Heart right ventricle (tissue), 16 donors: ENCODE results near the gene FYTTD1. TPM values are rescaled to one million over a fixed set of nuclear protein-coding genes. Genes with fewer than 3 reads are reported as not detected.

Source experiments
- ATAC-seq, 8 donors: fragments of 200-7000 bp; cut with Tn5 transposase; one replicate each; pipeline ENCODE4 v1.9.1; 2020; ENCODE audit warnings: mild to moderate bottlenecking in 8 of 8, moderate library complexity in 8 of 8, moderate number of reproducible peaks in 1 of 8
- DNase-seq, 2 donors: peaks; one replicate each; pipeline ENCODE4 v3.0.0-alpha.2; 2020
- H3K27ac ChIP-seq, 10 donors: fragments of 200-600 bp; sonication (generic) in 2 of 10; one replicate each; pipeline versions ENCODE4 v1.5.0 to v1.8.0; 2020 to 2022; ENCODE audit warnings: mild to moderate bottlenecking in 3 of 10
- H3K27me3 ChIP-seq, 7 donors: fragments of 200-600 bp; one replicate each; pipeline ENCODE4 v1.8.0; 2021 to 2022; ENCODE audit warnings: mild to moderate bottlenecking in 2 of 7
- H3K36me3 ChIP-seq, 9 donors: fragments of 200-600 bp; sonication (generic) in 1 of 9; one replicate each; pipeline versions ENCODE4 v1.5.0 to v1.8.0; 2020 to 2022; ENCODE audit warnings: mild to moderate bottlenecking in 2 of 9
- H3K4me1 ChIP-seq, 9 donors: fragments of 200-600 bp; sonication (generic) in 1 of 9; one replicate each; pipeline versions ENCODE4 v1.5.0 to v1.8.0; 2020 to 2022; ENCODE audit warnings: mild to moderate bottlenecking in 4 of 9
- H3K4me3 ChIP-seq, 10 donors: fragments of 200-600 bp; sonication (generic) in 2 of 10; one replicate each; pipeline versions ENCODE4 v1.5.0 to v1.8.0; 2020 to 2022; ENCODE audit warnings: mild to moderate bottlenecking in 7 of 10, moderate library complexity in 2 of 10
- H3K9me3 ChIP-seq, 11 donors: fragments of 200-600 bp in 10 of 11; sonication (generic) in 2 of 11; one replicate each; pipeline versions ENCODE4 v1.5.0 to v1.8.0; 2013 to 2022; ENCODE audit warnings: mild to moderate bottlenecking in 2 of 11, control low read depth in 1 of 11, moderate library complexity in 1 of 11
- WGBS, 2 donors: extraction: QIAGEN DNeasy Blood & Tissue Kit; methylation state at CpG; one replicate each; pipeline ENCODE4 v1.1.7; 2013; ENCODE audit warnings: inconsistent platforms in 1 of 2; 5-methylcytosine and 5-hydroxymethylcytosine counted together
- intact Hi-C, 10 donors: fragments of 100-400 bp; cut with DNase I; formaldehyde crosslinking; loops; one replicate each; pipeline versions ENCODE4 v1.11.1 to v1.14.2; 2022
- long read RNA-seq, 3 donors: library from polyadenylated mRNA; unstranded; transcript quantifications; one replicate each; pipeline ENCODE4 v2.0.0, GENCODE V29; 2020 to 2021
- polyA plus RNA-seq, 2 donors: library from polyadenylated mRNA; stranded (reverse); fragments of 200-250 nt; gene quantifications; one replicate each; pipeline ENCODE4 v1.2.3, GENCODE V29; 2013
- total RNA-seq, 10 donors: library from RNA; stranded (reverse); fragmentation: NEBNext Ultra II Directional in 3 of 10; extraction: Animal tissue kit (Norgen Biotek cat#: 25700) in 3 of 10; gene quantifications; one replicate each; pipeline versions ENCODE4 v1.2.1 to v1.2.4, GENCODE V29; 2021 to 2023
- TF ChIP-seq, protein P1 (sequence below), 9 donors: fragments of 200-600 bp; sonication (generic) in 2 of 9; IDR thresholded peaks; one replicate each; pipeline versions ENCODE4 v1.5.0 to v1.8.0; 2021 to 2022; ENCODE audit warnings: antibody characterized with exemption in 9 of 9, mild to moderate bottlenecking in 5 of 9, moderate library complexity in 1 of 9
- donor health status: Arrhythmogenic right ventricular cardiomyopathy.
- donor health status: ischemic (EF 13 %, LVEDD 7.1; RV severe dilation, severe dysfunction).
- donor health status: healthy with polysubstance abuse.
- donor health status: DM: no; HTN: yes; CAD: no.
- donor health status: DM: no; HTN: no; CAD: no.
- donor health status: ischemic (EF 25% LVEDD 6.9; RV normal size, moderate dysfunction).
- donor health status: ischemic (EF 25% LVEDD 5.7; RV mildly dilated, moderate dysfunction).
- donor health status: healthy.
- donor health status: DM: yes; HTN: yes; CAD: no.
- donor health status: Ischemic cardiomyopathy.
- donor health status: ischemic (EF 35%, LVEDD 5.7; RV mildly dilated, moderate dysfunction).
- donor health status: nonischemic (EF 11% LVEDD 7.7; RV severe dilation, severe dysfunction).
- donor health status: DM: yes; HTN: yes; CAD: no.
- donor health status: PGD.
- donor health status: ischemic (EF 29% LVEDD 5.4; RV normal size, mild dysfunction).
- donor health status: nonischemic (EF 23%, LVEDD 6.1; RV moderate dilation, normal function).

FYTTD1 gene
- total RNA-seq (100 to 1,000 TPM in 1 of 10 donors, 10 to 100 TPM in 9; 63.5 to 111 (median 82.4) TPM), polyA plus RNA-seq (10 to 100 TPM; 16.5 to 17.9 TPM)
- long read RNA-seq, donor 1, full-length matches to known transcripts = 97 of 137 reads
- long read RNA-seq, donor 1, partial matches to known transcripts = 32 of 137 reads
- long read RNA-seq, donor 1, other reads (novel, unspliced or antisense) = 8 of 137 reads
- long read RNA-seq, donor 2, full-length matches to known transcripts = 110 of 163 reads
- long read RNA-seq, donor 2, partial matches to known transcripts = 37 of 163 reads
- long read RNA-seq, donor 2, other reads (novel, unspliced or antisense) = 16 of 163 reads
- long read RNA-seq, donor 3, full-length matches to known transcripts = 476 of 622 reads
- long read RNA-seq, donor 3, partial matches to known transcripts = 104 of 622 reads
- long read RNA-seq, donor 3, other reads (novel, unspliced or antisense) = 42 of 622 reads

DNA sequence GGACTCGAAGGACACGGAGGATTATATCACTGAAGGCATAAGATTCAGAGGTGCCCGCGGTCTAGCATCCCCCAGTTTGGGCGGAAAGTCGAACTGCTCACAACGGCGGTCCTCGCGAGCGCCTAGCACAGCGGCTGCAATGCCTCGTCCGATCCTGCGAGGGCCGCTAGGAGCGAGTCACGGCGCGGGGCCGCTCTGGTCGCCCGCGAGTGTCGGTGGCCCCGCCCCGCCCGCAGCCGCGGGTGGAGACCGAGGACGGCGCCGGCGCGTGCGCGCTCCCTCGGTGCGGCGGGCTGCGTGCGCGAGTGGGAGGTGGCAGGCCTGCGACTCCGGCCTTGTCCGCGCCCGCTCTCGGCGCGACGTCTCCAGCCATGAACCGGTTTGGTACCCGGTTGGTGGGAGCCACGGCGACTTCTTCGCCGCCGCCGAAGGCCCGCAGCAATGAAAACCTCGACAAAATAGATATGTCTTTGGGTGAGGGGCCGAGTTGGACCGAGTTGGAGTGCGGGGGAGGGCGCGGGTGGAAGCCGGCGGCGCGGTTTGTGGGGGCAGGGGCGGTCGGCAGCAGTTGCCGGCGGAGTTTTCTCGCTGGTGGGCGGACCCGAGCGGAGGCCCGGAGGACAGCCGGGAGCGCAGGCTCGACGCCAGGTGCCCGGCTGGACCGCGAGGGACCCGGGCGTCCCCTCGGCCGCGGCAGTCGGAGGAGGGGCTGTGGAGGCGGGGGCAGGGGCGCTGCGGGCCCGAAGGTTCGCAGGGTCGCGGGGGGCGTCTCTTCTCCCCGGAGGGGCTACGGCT, at the start of gene FYTTD1:
Gene FYTTD1, plus strand, starts transcription at position 283 of the 795 bp plus-strand sequence. Its CDS starts 89 bp downstream, at position 372.
- WGBS, 2 donors = 1% methylated on average over 101 to 104 of the region's 104 CpGs
- intact Hi-C loops = loop anchor here in 6 of 10 donors (1.0 to 5.0 kb wide), 3 partner anchors 37 to 43 kb away; partner anchors contain the start of gene LRCH3 (in 6 of the 6)
- DNase-seq (peak; percentile 89 to 94), ATAC-seq (peak; percentile 90 to 96 (median 94))
- Histone ChIP-seq H3K36me3 (no peaks in the 10 kb centered on the region), H3K4me3 (peak within 1 kb of the TSS; percentile 79 to 94 (median 85)), H3K4me1 (peaks cover 5 to 66% (median 35%) of the 10 kb centered on the region in 9 donors), H3K27me3 (no peaks in the 10 kb centered on the region), H3K9me3 (no peaks in the 10 kb centered on the region), H3K27ac (peak within 1 kb of the TSS; percentile 85 to 98 (median 98))
- TF ChIP-seq, protein P1, sequence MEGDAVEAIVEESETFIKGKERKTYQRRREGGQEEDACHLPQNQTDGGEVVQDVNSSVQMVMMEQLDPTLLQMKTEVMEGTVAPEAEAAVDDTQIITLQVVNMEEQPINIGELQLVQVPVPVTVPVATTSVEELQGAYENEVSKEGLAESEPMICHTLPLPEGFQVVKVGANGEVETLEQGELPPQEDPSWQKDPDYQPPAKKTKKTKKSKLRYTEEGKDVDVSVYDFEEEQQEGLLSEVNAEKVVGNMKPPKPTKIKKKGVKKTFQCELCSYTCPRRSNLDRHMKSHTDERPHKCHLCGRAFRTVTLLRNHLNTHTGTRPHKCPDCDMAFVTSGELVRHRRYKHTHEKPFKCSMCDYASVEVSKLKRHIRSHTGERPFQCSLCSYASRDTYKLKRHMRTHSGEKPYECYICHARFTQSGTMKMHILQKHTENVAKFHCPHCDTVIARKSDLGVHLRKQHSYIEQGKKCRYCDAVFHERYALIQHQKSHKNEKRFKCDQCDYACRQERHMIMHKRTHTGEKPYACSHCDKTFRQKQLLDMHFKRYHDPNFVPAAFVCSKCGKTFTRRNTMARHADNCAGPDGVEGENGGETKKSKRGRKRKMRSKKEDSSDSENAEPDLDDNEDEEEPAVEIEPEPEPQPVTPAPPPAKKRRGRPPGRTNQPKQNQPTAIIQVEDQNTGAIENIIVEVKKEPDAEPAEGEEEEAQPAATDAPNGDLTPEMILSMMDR (IDR thresholded peaks at IDR 0.05) = peak; percentile 35 to 74 (median 56)

- no peak for DNase-seq
- TF ChIP-seq, protein P1 (IDR thresholded peaks at IDR 0.05) = no peak
- intact Hi-C loops = no loop called here
- Histone ChIP-seq H3K36me3 (peaks cover 0 to 100% (median 66%) of the 10 kb centered on the region in 9 donors), H3K27me3 (no peaks in the 10 kb centered on the region), H3K9me3 (peaks cover 0 to 5% (median 0%) of the 10 kb centered on the region in 11 donors), H3K27ac (no peak overlapping the region), H3K4me3 (no peak overlapping the region), H3K4me1 (no peaks in the 10 kb centered on the region)
- WGBS, 2 donors = 85 to 86% methylated on average over 9 of the region's 9 CpGs
- no peak for ATAC-seq
Observed at GRCh38 chr3:197700095-197700494, 49.6 kb upstream of the FYTTD1 start.

- ATAC-seq = no peak
- TF ChIP-seq, protein P1 (IDR thresholded peaks at IDR 0.05) = no peak
- H3K4me3 ChIP-seq = no peak overlapping the region
- peaks cover 0 to 98% (median 53%) of the 10 kb centered on the region in 9 donors for H3K36me3 ChIP-seq
- no peak overlapping the region for H3K27ac ChIP-seq
- no peak for DNase-seq
- intact Hi-C loops = no loop called here
- no peaks in the 10 kb centered on the region for H3K4me1 ChIP-seq
- H3K27me3 ChIP-seq = no peaks in the 10 kb centered on the region
- peaks cover 0 to 5% (median 0%) of the 10 kb centered on the region in 11 donors for H3K9me3 ChIP-seq
- WGBS, 2 donors = 94 to 98% methylated on average over 4 of the region's 4 CpGs
Observed at GRCh38 chr3:197701841-197702240, 47.8 kb upstream of the FYTTD1 start.

DNA sequence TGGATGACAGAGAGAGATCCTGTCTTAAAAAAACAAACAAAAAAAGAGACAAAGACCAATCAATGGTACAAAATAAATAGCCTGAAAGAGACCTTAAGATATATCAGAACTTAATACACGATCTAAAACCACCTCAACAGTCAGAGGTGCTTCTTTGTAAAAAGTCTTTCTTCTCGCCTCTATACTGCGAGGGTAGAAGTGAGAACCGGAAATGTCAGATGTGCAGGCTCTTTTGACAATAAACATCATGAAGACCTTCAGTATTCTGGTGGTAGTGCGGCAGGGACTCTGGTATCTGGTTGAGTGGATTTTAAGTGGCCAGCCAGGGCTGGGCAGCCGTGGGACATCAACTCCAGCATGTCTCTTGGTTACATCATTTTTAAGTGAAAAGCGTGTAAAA, 43.0 kb upstream of the FYTTD1 start:
- WGBS, 2 donors = 95% methylated on average over 7 of the region's 7 CpGs
- intact Hi-C loops = no loop called here

More for the DNA sequence above, 43.0 kb upstream of the FYTTD1 start:
- Histone ChIP-seq H3K27ac (no peak overlapping the region), H3K4me1 (peaks cover 0 to 10% (median 0%) of the 10 kb centered on the region in 9 donors), H3K4me3 (no peak overlapping the region), H3K36me3 (peaks cover 0 to 62% (median 24%) of the 10 kb centered on the region in 9 donors), H3K27me3 (no peaks in the 10 kb centered on the region), H3K9me3 (no peaks in the 10 kb centered on the region)
- no peak for DNase-seq
- ATAC-seq = no peak
- TF ChIP-seq, protein P1 (IDR thresholded peaks at IDR 0.05) = no peak
